ENCODE results near the gene NDEL1.

DNA sequence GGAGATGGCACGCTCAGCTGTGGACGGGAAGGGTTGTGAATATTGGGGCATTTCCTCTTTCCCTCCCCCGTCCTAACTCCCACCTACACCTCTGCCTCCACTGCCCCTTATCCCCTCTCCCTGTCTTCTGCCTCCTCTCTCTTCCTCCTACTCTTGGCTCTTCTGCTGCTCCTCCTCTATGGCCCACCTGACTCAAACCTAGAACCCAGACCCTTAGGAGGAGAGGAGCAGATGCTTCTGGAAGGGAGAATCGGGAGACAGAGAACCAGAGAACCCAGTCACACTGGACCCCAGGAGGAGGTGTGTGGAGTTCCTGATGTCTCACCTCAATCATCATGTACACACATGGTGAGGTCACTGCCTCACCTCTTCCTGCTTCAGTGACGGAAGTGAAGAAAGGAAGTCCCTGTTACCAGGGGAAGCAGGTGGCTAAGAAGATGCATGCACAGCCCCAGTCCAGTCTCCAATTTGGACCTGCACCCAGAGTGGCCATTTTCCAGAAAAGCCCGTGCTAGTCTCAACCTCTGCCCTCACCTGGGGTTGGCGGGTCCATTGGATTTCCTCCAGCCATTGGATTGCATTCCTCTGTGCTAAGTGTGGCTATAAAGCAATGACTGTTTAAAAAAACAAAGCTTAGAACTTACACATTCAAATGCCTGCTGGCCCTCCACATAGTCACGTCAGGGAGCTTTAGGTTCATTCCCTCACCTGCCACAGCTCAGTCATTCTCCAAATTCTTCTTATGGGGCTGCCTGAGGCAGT, 42.0 kb upstream of the NDEL1 start:
- no peak for TF ChIP-seq CTCF (IDR thresholded peaks at IDR 0.05; ENCODE audit: low read depth, low read length, poor library complexity, severe bottlenecking)
- TF ChIP-seq EZH2phosphoT487 (IDR thresholded peaks at IDR 0.05; ENCODE audit: borderline replicate concordance, low read length): no peak

Measured in DOHH2 (cell line).